Measurements from ENCODE around the gene USP34.
"Not testable (repeated sequence)": the region's sequence is repeated elsewhere in the genome, so short reads cannot be mapped to it uniquely, and the experiment has no call there.

Gene USP34, protein sequence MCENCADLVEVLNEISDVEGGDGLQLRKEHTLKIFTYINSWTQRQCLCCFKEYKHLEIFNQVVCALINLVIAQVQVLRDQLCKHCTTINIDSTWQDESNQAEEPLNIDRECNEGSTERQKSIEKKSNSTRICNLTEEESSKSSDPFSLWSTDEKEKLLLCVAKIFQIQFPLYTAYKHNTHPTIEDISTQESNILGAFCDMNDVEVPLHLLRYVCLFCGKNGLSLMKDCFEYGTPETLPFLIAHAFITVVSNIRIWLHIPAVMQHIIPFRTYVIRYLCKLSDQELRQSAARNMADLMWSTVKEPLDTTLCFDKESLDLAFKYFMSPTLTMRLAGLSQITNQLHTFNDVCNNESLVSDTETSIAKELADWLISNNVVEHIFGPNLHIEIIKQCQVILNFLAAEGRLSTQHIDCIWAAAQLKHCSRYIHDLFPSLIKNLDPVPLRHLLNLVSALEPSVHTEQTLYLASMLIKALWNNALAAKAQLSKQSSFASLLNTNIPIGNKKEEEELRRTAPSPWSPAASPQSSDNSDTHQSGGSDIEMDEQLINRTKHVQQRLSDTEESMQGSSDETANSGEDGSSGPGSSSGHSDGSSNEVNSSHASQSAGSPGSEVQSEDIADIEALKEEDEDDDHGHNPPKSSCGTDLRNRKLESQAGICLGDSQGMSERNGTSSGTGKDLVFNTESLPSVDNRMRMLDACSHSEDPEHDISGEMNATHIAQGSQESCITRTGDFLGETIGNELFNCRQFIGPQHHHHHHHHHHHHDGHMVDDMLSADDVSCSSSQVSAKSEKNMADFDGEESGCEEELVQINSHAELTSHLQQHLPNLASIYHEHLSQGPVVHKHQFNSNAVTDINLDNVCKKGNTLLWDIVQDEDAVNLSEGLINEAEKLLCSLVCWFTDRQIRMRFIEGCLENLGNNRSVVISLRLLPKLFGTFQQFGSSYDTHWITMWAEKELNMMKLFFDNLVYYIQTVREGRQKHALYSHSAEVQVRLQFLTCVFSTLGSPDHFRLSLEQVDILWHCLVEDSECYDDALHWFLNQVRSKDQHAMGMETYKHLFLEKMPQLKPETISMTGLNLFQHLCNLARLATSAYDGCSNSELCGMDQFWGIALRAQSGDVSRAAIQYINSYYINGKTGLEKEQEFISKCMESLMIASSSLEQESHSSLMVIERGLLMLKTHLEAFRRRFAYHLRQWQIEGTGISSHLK (N-terminal part only)

DNA sequence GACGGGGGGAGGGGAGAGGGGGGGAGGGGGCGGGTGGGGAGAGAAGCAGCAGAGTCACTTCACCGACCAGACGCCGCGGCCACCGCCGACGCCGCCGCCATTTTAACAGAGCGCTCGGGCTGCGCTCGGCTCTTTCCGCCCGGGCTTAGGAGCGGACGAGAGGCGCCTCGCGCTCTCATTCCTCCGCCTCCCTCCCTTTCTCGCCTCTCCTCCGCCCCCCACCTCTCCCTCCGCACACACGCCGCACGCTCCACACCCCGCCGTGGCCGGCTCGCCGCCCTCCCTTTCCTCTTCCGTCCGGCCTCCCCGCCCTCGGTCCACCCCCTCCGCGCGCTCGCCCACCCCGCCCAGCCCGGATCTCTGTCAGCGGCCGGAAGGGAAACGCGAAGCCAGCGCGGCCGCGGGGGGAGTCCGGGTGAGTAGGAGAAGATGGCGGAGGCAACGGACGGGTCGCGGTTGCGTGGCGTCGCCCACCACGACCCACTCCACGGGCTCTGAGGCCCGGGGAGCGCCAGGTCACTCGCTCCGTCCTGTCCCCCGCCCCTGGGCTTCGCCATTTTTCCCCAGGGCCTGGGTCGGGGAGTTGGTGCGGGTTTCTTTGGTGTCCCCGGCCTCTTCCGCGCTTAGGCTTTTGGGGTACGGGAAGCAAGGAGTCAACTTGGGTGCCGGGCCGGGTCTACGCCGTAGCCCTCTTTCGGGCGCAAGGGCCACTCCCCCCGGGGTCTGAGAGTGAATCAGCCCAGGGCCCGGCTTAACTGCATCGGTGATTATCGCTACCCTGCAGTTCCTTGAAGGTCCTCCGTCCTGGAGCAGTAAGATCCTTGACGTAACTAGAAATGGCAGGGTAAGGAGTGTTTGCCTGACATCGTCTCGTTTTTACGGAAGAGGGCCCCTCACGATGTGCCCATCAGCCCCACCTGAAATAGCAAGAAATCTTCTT is at the start of gene USP34:
TSS of gene USP34 (minus strand) at position 123 of the 940 bp plus-strand sequence. CDS start 395 bp downstream, outside the sequence.
- peak; percentile 17 for FAIRE-seq

DNA sequence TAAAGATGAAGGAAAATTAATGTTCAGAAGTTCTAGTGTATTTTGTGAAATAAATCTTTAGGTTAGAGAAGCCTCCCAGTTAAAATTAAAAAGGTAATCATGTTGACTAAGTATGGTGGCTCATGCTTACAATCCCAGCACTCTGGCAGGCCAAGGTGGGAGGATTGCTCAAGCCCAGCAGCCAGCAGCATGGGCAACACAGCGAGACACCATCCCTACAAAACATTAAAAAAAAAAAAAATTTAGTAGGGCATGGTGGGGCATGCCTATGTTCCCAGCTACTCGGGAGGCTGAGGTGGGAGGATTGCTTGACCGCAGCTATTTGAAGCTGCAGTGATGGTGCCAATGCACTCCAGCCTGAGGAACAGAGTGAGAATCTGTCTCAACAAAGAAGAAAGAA is 49.4 kb upstream of the USP34 start:
- FAIRE-seq = no peak

DNA sequence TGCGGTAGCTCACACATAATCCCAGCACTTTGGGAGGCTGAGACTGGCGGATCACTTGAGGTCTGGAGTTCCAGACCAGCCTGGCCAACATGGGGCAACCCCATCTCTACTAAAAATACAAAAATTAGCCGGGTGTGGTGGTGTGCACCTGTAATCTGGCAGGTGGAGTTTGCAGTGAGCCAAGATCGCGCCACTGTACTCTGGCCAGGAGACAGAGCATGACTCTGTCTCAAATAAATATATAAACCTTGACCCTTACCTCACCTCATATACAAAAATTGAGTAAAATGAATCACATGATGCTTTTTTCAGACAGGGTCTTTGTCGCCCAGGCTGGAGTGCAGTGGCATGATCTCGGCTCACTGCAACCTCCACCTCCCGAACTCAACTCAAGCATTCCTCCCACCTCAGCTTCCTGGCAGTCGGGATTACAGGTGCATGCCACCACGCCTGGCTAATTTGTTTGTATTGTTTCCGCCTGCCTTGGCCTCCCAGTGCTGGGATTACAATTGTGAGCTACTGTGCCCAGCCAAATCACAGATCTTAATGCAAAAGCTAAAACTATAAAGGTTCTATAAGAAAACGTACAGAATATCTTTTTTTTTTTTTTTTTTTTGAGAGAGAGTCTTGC is 42.0 kb upstream of the USP34 start:
- FAIRE-seq = no peak

DNA sequence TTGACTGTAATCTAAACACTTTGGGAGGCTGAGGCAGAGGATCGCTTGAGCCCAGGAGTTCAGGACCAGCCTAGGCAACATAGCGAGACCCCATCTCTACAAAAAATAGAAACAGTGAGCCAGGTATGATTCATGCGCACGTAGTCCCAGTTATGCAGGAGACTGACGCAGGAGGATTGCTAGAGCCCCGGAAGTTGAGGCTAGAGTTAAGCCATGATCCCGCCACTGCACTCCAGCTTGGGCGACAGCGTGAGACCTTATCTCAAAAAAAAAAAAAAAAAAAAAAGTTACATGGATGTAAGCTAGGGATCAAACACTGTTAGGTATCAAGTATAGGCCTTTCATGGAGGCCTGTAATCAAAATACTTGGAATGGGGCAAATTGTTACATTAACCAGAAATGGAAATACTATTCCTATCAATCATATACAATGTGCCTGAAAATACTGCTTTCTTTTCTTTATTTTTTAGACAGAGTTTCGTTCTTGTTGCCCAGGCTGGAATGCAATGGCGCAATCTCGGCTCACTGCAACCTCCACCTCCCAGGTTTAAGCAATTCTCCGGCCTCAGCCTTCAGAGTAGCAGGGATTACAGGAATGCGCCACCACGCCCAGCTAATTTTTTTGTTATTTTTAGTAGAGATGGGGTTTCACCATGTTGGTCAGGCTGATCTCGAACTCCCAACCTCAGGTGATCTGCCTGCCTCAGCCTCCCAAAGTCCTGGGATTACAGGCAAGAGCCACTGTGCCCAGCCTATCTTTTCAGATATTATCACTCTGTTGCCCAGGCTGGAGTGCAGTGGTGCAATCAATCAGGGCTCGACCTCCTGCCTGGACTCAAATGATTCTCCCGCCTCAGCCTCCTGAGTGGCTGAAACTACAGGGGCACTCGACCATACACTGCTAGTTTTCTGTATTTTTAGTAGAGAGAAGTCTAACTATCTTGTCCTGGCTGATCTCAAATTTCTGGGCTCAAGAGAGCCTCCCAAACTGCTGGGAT is 40.1 kb upstream of the USP34 start:
- FAIRE-seq = no peak

DNA sequence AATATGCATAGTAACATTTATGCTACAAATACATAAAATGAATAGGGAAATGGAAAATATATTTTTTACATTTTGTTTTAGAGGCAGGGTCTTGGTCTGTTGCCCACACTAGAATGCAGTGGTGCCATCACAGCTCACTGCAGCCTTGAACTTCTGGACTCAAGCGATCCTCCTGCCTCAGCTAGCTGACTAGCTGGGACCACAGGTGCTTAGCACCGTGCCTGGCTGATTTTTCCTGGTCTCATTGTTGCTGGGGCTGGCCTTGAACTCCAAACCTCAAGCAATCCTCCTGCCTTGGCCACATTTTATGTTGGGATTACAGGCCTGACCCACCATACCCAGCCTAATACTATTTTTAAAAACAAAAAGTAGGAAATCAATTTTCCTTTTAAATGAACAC is 34.1 kb upstream of the USP34 start:
- no peak for FAIRE-seq

DNA sequence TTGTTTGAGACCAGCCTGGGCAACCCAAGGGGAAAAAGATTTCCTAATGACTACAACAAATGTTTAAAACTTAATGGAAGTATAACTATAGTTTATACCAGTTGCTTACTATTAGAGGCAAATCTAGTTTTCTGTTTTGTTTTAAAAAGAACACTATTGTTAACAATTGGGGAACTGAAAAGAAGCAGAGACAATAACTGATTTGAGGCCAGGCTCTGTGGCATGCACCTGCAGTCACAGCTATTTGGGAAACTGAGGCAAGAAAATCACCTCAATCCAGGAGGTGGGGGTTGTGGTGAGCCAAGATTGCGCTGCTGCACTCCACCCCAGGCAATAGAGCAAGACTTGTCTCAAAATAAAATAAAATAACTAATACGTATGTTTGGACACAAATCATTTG is 28.2 kb upstream of the USP34 start:
- FAIRE-seq = no peak

DNA sequence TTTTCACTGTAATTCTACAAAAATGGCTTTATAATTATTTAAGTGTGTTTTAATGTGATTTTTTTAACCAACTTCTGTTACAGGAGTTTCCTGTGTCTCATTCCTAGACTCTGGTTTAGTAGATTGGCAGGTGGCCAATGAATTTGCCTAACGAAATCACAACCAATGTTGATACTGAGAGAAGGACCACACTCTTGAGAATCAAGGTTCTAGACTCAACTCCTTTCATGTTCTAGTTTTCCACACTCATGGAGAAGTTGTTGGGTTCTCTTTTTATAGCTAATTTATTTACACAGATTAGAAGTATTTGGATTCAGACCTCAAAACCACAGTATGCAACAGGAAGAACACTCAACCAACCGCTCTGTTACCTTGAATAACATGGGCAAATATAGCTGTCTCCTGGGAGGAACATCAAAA is 22.6 kb upstream of the USP34 start:
- FAIRE-seq = no peak

DNA sequence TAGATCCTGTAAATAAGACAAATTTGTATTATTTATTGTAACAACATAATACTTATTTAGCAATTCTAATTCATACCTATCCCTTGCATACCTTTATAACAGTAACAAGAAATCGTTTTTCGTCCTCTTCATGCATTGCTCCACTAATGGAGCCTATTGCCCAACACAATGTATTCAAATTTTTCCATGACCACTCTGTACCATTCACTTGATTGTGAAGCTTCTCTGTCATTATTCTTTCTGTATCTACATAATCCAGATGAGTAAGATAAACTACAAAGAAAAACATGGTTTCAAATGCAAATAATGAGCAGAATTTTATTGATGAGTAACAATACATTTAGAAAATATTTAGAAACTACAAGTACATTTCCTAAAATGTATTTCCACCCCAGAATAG is 21.6 kb upstream of the USP34 start:
- no peak for FAIRE-seq

DNA sequence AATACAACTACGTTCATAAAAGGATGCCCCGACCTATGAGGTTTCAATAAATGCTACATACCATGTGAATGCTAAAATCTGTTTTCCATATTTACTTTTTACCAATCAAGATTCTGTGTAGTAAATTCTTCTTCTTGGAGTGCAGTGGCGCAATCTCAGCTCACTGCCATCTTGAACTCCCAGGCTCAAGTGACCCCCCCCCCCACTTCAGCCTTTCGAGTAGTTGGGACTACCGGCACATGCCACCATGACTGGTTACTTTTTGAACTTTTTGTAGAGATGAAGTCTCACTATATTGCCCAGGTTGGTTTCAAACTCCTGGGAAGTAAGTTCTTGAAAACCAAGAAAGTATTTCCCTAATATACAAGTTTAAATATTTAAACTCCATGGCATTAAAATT is 14.4 kb upstream of the USP34 start:
- no peak for FAIRE-seq

DNA sequence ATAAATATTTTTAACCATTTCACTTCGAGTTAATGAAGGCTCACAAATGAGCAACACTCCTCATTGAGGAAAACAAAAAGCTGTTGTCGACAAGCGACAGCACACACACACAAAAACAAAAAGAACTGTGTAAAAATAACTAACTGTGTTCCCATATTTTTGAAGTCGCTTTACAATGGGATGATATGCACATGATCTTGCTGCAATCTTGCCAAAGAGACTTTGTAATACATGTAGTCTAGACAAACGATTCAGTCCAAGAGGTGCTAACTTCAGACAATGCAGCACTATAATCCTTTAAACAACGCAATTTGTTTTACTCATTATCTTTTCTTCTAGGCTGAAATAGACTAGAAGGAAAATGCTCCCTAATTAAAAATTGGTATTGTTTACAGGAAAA is 7.2 kb upstream of the USP34 start:
- no peak for FAIRE-seq

DNA sequence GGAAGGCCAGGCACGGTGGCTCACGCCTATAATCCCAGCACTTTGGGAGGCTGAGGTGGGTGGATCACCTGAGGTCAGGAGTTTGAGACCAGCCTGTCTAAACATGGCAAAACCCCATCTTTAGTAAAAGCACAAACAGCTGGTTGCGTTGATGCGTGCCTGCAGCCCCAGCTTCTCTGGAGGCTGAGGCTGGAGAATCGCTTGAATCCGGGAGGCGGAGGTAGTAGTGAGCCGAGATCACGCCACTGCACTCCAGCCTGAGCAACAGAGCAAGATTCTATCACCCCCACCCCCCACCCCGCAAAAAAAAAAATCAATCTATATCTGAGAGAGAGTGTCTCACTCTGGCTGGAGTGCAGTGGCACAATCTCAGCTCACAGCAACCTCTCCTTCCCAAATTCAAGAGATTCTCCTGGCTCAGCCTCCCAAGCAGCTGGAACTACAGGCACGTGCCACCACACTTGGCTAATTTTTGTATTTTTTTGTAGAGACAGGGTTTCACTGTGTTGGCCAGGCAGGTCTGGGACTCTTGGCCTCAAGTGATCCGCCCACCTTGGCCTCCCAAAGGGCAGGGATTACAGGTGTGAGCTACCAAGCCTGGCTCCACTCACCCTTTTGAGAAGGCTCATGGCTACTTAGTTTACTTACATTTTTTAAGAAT is 6.2 kb upstream of the USP34 start:
- FAIRE-seq = not testable (repeated sequence)

DNA sequence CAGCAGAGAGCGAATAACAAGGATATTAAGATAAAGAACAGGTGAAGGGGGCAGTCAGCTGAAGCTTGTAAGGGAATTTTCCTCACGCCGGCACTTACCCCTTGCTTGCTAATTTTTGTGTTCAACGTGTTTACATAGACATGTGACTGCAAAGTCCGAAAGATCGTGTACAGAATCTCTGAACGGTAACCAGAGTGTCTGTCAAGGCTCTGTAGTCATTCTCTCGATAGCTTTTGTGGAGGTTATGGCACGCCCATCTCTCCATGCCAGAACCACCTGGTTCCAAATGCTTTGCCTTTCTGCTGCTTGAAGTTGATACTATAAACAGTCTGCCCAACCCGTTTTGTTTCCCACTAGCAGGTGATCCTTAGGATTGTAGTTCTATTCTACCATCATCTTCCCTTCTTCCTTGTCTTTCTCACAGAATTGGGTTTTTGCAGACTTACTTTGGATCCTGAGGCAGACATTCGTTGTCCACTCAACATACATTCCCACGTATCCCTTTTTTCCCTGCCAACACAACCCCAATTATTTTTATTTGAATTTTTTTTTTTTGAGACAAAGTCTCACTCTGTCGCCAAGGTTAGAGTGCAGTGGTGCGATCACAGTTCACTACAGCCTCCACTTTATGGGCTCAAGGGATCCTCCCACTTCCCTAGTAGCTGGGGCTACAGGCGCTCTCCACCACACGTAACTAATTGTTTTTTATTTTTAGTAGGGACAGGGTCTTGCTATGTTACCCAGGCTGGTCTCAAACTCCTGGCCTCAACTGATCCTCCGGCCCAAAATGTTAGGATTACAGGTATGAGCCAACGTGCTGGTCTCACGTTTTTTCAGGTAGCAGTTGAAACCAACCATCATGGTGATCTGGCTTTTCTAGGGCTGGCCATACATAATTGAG is 1.3 kb upstream of the USP34 start:
- no peak for FAIRE-seq

DNA sequence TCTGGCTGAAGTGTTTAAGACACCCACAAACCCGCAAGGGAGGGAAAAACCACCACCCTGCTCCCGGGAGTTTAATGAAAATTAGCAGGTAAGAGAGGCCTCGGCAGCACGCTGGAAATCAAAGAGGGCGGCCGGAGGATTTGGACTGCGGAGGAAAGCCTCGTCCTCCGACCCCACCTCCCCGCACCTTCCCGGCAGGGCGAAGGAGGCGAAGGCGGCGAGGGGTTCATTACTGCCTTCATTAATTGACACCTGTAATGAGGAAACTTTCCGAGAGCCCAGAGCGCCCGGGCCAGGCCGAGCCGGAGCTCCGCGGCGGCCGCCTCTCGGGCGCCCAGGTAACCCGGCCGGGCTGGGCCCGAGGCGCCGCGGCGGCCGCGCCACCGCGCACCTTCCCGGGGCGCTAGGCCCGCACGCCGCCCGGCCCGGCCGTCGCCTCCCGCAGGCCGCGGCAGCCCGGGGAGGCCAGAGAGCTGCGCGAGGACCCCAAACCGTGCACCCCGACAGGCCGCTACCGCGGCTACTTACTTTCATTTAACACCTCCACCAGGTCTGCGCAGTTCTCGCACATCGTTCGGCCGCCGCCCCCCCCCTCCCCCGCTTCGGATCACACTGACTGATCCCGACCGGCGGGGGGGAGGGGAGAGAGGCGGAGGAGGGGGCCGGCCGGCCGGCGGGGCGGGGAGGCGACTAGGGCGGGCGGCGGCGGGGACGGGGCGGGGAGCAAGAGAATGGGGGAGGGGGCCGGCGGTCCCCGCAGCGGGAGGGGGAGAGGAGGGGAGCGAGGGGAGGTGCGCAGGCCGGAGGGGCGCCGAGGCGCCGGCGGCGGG is 550 bp downstream of the USP34 start:
- FAIRE-seq = no peak

DNA sequence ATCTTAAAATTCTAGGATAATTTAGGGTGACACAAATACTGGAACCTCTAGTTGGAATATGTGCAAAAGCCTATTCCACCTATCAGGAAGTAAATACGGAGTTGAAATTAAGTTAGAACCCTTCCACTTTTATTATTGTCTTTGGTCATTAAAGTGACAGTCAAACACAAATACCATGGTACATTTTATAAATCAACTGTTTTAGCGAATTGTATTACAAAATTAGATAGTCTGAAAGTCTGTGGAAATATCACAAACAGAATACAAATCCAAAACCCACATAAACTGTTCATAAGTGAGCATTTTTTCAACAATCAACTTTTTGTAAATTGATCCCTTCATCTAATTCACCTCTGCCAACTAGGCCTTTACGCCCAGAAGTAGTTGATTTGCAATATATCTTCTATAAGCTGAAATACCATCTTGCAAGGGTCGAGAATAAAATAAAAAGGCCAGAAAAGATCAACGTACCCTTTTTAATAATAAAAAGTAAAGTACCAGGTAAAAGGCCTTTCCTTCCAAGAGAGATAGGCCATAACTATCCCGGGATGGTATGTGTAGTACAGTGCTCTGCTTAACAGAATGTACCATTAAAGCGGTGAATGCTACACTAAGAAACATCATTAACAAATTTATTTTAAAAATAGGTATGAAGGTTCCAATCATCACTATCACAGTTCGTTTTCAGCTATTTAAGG is 1.3 kb downstream of the USP34 start:
- FAIRE-seq = peak; percentile 37

DNA sequence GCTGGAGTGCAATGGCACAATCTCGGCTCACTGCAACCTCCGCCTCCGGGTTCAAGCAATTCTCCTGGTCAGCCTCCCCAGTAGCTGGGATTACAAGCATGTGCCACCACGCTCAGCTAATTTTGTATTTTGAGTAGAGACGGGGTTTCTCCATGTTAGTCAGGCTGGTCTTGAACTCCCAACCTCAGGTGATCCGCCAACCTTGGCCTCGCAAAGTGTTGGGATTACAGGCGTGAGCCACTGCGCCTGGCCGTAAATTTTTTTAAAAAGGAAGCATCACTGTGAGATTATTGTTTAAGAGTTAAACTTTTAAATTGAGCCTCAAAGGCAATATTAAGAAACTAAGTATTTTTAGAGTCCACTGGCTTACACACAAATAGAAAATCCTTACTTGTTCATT is 2.7 kb downstream of the USP34 start:
- not testable (repeated sequence) for FAIRE-seq

DNA sequence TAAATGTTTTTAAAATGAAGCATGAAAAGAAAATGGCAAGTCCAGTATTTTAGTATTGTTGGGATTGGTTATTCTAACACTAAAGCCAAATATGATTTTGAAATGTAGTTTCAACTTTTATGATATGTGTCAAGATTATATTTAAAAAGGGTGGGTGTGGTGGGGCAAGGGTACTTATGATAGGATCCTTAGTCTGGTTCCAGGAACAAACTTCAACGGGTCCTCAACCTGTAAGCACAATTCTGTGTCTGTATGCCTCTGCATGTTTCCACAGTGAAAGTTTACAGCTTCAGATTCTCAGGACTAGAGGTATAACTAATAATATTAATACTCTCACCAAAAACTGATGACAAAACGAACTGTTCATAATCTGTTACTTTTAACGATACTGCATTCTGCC is 5.8 kb downstream of the USP34 start:
- FAIRE-seq = no peak
